GM12878 (cell line): ENCODE data around the gene GJD3. TPM values are rescaled to one million over a fixed set of nuclear protein-coding genes. Genes with fewer than 3 reads are reported as not detected.

Source experiments
- BHLHE40 ChIP-seq, 2 experiments: fragments of 450-650 bp in 1 of 2; IDR thresholded peaks; 2 replicates each; pipeline ENCODE4 v1.6.1; 2011 to 2017; ENCODE audit warnings: low read depth in 2 of 2, borderline replicate concordance in 1 of 2, improper control_type of control experiment in 1 of 2, low read length in 1 of 2, mild to moderate bottlenecking in 1 of 2
- CREM ChIP-seq: IDR thresholded peaks from 2 replicates; pipeline ENCODE4 v1.6.1; 2014; ENCODE audit warnings: antibody characterized with exemption, low read depth
- CTCF ChIP-seq, 3 experiments: IDR thresholded peaks in 2 of 3; conservative IDR thresholded peaks in 1 of 3; 2 replicates each; pipeline ENCODE4 v1.5.1; 2011; ENCODE audit warnings: low read depth in 3 of 3, low read length in 3 of 3, mild to moderate bottlenecking in 3 of 3, control low read depth in 2 of 3, moderate library complexity in 2 of 3, inconsistent platforms in 1 of 3, mixed read lengths in 1 of 3; ENCODE audit not compliant: control insufficient read depth in 2 of 3, insufficient read depth in 1 of 3; ENCODE audit errors: extremely low read depth in 1 of 3
- E2F4 ChIP-seq: IDR thresholded peaks from 2 replicates; pipeline ENCODE4 v1.6.1; 2012; ENCODE audit warnings: low read depth, low read length, improper control_type of control experiment
- GATAD2B ChIP-seq: fragments of 450-650 bp; conservative IDR thresholded peaks from 2 replicates; pipeline ENCODE4 v1.6.1; 2017; ENCODE audit warnings: low read depth, mild to moderate bottlenecking, moderate library complexity
- JUND ChIP-seq: IDR thresholded peaks from 2 replicates; pipeline ENCODE4 v1.6.1; 2012; ENCODE audit warnings: low read depth, mild to moderate bottlenecking, low read length, improper control_type of control experiment, moderate library complexity
- MEF2A ChIP-seq: IDR thresholded peaks from 2 replicates; pipeline ENCODE4 v1.6.1; 2011; ENCODE audit warnings: low read depth, mild to moderate bottlenecking, low read length, moderate library complexity; ENCODE audit not compliant: insufficient read depth
- MYC ChIP-seq: IDR thresholded peaks from 2 replicates; pipeline ENCODE4 v1.6.1; 2011; ENCODE audit warnings: mild to moderate bottlenecking, low read length, moderate library complexity, inconsistent platforms; ENCODE audit not compliant: insufficient read depth, insufficient replicate concordance, insufficient read length, severe bottlenecking
- PKNOX1 ChIP-seq: fragments of 450-650 bp; IDR thresholded peaks from 2 replicates; pipeline ENCODE4 v1.6.1; 2016; ENCODE audit warnings: mild to moderate bottlenecking
- RAD21 ChIP-seq: IDR thresholded peaks from 2 replicates; pipeline ENCODE4 v1.6.1; 2011; ENCODE audit warnings: mild to moderate bottlenecking, low read depth, low read length, moderate library complexity; ENCODE audit not compliant: insufficient read depth
- RUNX3 ChIP-seq: IDR thresholded peaks from 2 replicates; pipeline ENCODE4 v1.6.1; 2012; ENCODE audit warnings: low read length, inconsistent platforms
- SMC3 ChIP-seq: IDR thresholded peaks from 2 replicates; pipeline ENCODE4 v1.6.1; 2011; ENCODE audit warnings: low read length, improper control_type of control experiment, borderline replicate concordance
- TCF3 ChIP-seq: IDR thresholded peaks from 2 replicates; pipeline ENCODE4 v1.6.1; 2012; ENCODE audit warnings: low read depth, mild to moderate bottlenecking, low read length, borderline replicate concordance; ENCODE audit not compliant: insufficient read depth
- USF2 ChIP-seq: IDR thresholded peaks from 2 replicates; pipeline ENCODE4 v1.6.1; 2011; ENCODE audit warnings: low read depth, low read length, improper control_type of control experiment, borderline replicate concordance
- ZBTB4 ChIP-seq: fragments of 450-650 bp; formaldehyde crosslinking; IDR thresholded peaks from 2 replicates; pipeline ENCODE4 v1.4.0; 2022; ENCODE audit warnings: mild to moderate bottlenecking, moderate library complexity
- ZNF592 ChIP-seq: fragments of 450-650 bp; IDR thresholded peaks from 2 replicates; pipeline ENCODE4 v1.6.1; 2017; ENCODE audit warnings: mild to moderate bottlenecking, moderate library complexity
- polyA plus RNA-seq, 11 experiments: library from polyadenylated mRNA; depleted of rRNA in 4 of 11; unstranded in 6 of 11; stranded (reverse) in 5 of 11; fragments of >200 nt; fragmentation: Nextera tagmentation in 4 of 11; fragmentation: Illumina TruSeq in 1 of 11; extraction: Ambion mirVana in 4 of 11; extraction: Trizol in 1 of 11; gene quantifications; 1 replicate in 1 of 11; 2 replicates in 10 of 11; pipeline versions ENCODE4 v1.2.1 to v1.2.3, GENCODE V29; 2011 to 2016; ENCODE audit warnings: inconsistent platforms in 2 of 11, missing spikeins in 2 of 11, low read depth in 1 of 11
- total RNA-seq, 4 experiments: library from RNA; depleted of rRNA in 3 of 4; stranded (reverse); fragments of >200 nt in 3 of 4; fragmentation: Illumina TruSeq in 1 of 4; extraction: Trizol in 1 of 4; gene quantifications; 2 replicates each; pipeline versions ENCODE4 v1.2.1 to v1.2.3, GENCODE V29; 2013 to 2021

Gene GJD3
- total and polyA plus RNA-seq, 10 of the 15 experiments (the other 5 are each of a cell fraction or from before 2014, with no cell fraction given) = 1.6 TPM; not detected in 9

- TF ChIP-seq CTCF (IDR thresholded peaks at IDR 0.05 in 2 of 3, conservative IDR thresholded peaks at IDR 0.05 in 1 of 3; ENCODE audit: control insufficient read depth in 2 of 3, extremely low read depth in 1 of 3, insufficient read depth in 1 of 3, low read depth in 3 of 3, low read length in 3 of 3) (peak; percentile 53 to 79 (median 76)), CREM (no peak), TCF3 (no peak), RUNX3 (no peak), MEF2A (no peak), USF2 (no peak), JUND (no peak), MYC (no peak), PKNOX1 (no peak), ZNF592 (no peak), GATAD2B (no peak), SMC3 (peak; percentile 15; the same call in 1 of the 2 replicates), E2F4 (no peak), RAD21 (peak; percentile 44; the same call in 1 of the 2 replicates), ZBTB4 (CRISPR knock-in tag) (no peak), BHLHE40 (IDR thresholded peaks at IDR 0.05; ENCODE audit: borderline replicate concordance in 1 of 2, low read depth in 2 of 2, low read length in 1 of 2) (no peak)
Observed at GRCh38 chr17:40317345-40317873, 47.1 kb downstream of the GJD3 start (continued).
